CD4-positive, alpha-beta T cell treated with Interleukin-4 for 1 hour (primary cell): ENCODE results near the gene VTA1.
"Not testable (repeated sequence)": the region's sequence is repeated elsewhere in the genome, so short reads cannot be mapped to it uniquely, and the experiment has no call there.

Experiments
- DNase-seq, 2 donors: peaks; one replicate each; pipeline ENCODE4 v3.0.0-alpha.2; 2020 to 2022

The VTA1 gene

DNA sequence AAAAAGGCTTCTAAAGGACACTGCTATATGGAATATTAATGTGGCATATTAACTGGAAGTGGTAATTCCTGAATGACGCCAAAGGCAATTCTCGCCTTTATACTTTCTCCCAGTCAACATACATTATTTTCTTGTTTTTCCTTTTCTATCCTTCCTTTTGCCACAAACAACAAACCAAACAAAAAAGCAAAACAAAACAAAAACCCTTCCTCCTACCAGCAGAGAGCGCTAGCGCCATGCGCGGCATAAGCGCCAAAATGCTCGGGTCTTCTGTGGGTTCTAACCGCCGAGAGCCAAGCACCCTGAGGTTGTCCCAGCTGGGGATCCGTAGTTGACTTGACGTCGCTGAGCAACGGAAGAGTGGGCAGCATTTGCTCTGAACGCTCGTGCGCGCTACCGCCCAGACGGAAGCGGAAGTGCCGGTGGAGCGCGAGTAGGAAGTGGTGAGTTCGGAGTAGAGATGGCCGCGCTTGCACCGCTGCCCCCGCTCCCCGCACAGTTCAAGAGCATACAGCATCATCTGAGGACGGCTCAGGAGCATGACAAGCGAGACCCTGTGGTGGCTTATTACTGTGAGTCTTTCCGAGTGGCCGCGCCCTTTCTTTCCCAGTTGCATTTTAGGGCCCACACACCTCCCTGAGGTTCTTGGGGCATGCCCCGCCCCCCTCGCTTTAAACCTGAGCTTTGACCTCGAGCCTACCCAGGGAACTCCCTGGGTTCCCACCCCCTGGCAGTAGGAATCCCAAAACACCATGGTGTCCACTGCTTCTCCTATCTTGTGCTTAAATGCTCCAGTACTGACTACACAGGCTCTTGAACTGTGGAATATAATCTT lies at the start of gene VTA1, which contains the start of gene NMBR:
Gene VTA1, plus strand, starts transcription at position 436 of the 835 bp plus-strand sequence. Its CDS starts 25 bp downstream, at position 461.
Gene NMBR, minus strand, starts transcription at position 295 of the 835 bp plus-strand sequence. CDS start 58,464 bp downstream, outside the sequence.
- peak; percentile 98 for DNase-seq

DNA sequence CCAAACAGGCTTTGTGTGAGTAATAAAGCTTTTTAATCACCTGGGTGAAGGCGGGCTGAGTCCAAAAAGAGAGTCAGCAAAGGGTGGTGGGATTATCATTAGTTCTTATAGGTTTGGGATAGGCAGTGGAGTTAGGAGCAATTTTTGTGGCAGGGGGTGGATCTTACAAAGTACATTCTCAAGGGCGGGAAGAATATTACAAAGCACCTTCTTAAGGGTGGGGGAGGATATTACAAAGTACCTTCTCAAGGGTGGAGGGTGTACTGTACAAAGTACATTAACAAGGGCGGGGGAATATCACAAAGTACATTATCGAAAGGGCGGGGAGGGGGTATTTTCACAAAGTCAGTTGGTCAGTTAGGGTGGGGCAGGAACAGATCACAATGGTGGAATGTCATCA lies 42.2 kb upstream of the VTA1 start:
- DNase-seq = not testable (repeated sequence)

DNA sequence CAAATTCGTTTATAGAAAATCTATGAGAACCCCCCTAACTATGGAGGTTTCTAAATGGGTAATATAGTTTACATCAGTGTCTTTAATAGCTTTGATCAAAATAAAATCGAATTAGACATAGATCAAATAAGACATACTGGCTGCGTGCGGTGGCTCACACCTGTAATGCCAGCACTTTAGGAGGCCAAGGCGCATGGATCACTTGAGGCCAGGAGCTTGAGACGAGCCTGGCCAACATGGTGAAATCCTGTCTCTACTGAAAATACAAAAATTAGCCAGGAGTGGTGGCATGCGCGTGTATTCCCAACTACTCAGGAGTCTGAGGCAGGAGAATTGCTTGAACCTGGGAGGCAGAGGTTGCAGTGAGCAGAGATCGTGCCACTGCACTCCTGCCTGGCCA lies 36.2 kb upstream of the VTA1 start:
- not testable (repeated sequence) for DNase-seq

GRCh38 chr6:142112451-142113061 lies 34.5 kb upstream of the VTA1 start:
- peak; percentile 43 to 66 for DNase-seq

GRCh38 chr6:142117366-142117765 lies 29.7 kb upstream of the VTA1 start:
- no peak for DNase-seq

DNA sequence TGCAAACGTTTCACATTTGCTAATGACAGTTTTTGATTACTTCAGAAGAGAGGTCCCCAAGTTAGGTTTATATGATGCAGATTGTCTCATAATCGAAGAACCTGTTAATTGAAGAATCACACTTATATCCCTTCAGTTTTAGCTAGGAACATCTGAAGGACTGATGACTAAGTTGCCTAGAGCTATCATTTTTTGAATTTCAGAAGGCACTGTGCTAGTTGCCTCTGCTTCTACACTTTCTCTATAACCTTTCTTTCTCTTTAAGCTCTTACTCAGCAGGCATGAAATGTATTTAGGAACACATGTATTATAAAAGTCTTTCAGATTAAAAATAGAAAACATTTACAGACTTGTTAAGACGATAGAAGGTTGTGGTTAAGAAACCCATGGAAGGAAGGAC lies 28.7 kb upstream of the VTA1 start:
- DNase-seq = no peak

DNA sequence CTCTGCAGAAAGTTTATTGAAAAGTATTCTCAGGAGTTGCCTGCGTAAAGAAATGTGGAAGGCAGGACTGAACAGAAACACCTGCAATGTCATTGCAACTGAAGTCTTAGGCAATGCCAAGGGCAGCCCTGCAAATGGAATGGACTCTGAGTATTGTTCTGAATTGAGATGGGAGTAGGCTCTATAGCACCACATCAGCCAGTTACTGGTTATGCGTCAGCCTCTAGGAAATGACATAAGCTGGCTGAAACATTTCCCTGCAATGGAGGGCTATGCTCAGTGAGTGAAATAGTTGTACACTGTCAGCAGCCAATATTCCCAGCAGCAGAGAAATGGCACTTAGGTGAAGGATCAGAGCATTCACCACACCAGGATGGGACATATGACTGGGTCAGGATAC lies 28.1 kb upstream of the VTA1 start:
- DNase-seq = no peak

DNA sequence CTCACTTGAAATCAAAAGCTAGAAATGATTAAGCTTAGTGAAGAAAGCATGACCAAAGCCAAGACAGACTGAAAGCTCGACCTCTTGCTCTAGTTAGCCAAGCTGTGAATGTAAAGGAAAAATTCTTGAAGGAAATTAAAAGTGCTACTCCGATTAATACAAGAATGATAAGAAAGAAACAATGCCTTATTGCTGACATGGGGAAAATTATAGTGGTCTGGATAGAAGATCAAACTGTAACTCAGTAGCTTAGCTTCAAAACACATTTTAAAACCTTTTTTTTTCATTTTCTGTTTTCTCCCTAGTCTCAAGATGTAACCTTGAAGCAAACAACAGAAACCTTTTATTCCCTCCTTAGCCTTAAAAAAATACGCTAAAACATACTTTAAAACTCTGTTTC lies 25.7 kb upstream of the VTA1 start:
- no peak for DNase-seq

GRCh38 chr6:142130814-142131213 lies 16.2 kb upstream of the VTA1 start:
- DNase-seq = no peak

GRCh38 chr6:142132625-142133024 lies 14.4 kb upstream of the VTA1 start, which contains the start of gene GJE1:
TSS of gene GJE1 (plus strand) at chr6:142132925. CDS start at chr6:142133159, 234 bp downstream.
- no peak for DNase-seq

- DNase-seq = no peak
Observed at GRCh38 chr6:142138876-142139275, 8.2 kb upstream of the VTA1 start.

DNA sequence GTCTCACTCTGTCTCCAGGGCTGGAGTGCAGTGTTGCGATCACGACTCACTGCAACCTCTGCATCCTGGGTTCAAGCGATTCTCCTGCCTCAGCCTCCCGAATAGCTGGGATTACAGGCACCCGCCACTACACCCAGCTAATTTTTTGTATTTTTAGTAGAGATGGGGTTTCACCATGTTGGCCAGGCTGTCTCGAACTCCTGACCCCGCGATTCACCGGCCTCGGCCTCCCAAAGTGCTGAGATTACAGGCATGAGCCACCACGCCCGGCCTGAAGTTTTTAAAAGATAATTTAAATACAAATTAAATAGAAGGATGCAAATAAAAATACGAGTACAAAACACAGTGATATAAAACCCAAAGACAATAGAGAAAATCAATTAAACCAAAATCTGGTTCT lies 5.5 kb upstream of the VTA1 start:
- not testable (repeated sequence) for DNase-seq

DNA sequence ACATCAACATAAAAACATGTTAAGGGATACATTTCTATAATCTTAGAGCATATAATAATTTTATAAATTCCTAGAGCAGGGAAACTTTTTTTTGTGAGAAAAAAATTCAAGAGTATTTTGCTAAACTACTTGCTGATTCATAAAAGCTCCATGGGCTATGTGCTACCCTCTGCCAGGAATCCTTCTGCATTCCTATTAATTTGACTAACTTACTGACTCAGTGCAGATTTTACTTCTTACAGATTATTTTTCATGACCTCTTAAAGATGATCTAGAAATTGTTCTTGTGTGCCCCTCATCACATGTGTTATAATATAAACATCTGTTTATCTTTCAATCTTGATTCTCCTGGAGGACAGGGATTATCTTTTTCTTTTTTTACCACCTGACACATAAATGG lies 5.7 kb downstream of the VTA1 start:
- no peak for DNase-seq

- DNase-seq = no peak
Observed at GRCh38 chr6:142153196-142153595, 6.1 kb downstream of the VTA1 start.

DNA sequence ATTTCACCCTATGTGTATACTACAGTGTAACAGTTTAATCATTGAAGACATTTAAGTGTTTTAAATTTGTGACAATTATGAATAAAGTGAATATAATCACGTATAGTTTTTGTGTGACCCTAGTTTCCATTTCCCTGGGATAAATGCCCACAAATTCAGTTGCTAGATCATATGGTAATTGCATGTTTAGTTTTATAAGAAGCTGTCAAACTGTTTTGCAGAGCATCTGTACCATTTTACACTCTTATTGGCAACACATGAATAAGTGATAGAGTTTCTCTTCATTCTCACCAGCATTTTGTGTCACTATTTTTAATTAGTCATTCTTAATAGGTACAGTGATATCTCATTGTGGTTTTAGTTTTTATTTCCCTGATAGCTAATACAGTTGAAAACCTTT lies 7.3 kb downstream of the VTA1 start:
- no peak for DNase-seq

GRCh38 chr6:142155091-142155490 lies 8.0 kb downstream of the VTA1 start:
- DNase-seq = no peak

- peak in 1 of 2 donors; percentile 55 for DNase-seq
Observed at GRCh38 chr6:142155895-142156757, 9.1 kb downstream of the VTA1 start.

DNA sequence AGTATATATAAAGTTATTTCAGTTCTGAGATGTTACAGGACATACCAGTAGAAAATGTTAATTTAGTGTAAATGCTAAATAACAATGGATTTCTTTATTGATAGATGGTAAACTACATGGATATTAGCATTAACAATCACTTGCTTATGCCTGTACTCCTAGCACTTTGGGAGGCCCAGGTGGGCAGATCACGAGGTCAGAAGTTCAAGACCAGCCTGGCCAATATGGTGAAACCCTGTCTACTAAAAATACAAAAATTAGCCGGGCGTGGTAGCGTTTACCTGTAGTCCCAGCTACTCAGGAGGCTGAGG lies 9.7 kb downstream of the VTA1 start:
- not testable (repeated sequence) for DNase-seq

- DNase-seq = no peak
Observed at GRCh38 chr6:142162780-142163179, 15.7 kb downstream of the VTA1 start.

GRCh38 chr6:142165227-142165626 lies 18.2 kb downstream of the VTA1 start:
- no peak for DNase-seq

GRCh38 chr6:142167071-142167470 lies 20.0 kb downstream of the VTA1 start:
- no peak for DNase-seq

- DNase-seq = no peak
Observed at GRCh38 chr6:142167486-142167885, 20.4 kb downstream of the VTA1 start.

GRCh38 chr6:142171351-142171750 lies 24.3 kb downstream of the VTA1 start:
- DNase-seq = no peak
